Hematopoietic multipotent progenitor cell treated with erythropoietin and hydrocortisone succinate and interleukin-3 and kit ligand, for 8 days (in vitro differentiated cells): ENCODE results near the gene ACBD3.

Experiments
- DNase-seq: peaks from one replicate; pipeline ENCODE4 v3.0.0-alpha.2; 2015

ACBD3 gene

DNA sequence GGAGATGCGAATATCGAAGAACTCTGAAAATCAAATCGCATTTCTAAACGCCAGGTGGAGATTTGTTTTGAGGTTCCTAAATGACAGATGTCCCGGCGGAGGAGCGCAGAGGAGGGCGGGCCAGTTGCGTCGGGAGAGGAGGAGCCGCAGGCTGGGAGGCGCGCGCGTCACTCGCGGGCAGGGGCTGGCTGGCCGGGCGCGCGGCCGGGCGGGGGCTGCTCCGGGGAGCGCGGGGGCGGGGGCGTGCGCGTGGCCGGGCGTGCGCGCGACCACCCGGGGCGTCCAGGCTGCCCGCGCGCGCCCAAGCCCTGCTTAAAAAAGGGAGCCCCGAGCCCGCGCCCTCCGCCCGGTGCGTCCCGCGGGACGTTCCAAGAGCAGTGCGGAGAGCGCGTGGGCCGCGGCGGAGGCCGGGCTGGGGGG, 76.7 kb downstream of the ACBD3 start:
- DNase-seq, result peak; percentile 81

GRCh38 chr1:226108935-226109828, 77.4 kb downstream of the ACBD3 start:
- DNase-seq, result no peak

- DNase-seq, result no peak
Observed at GRCh38 chr1:226107471-226108460, 78.8 kb downstream of the ACBD3 start.

GRCh38 chr1:226104671-226105121, 81.8 kb downstream of the ACBD3 start:
- DNase-seq, result no peak

DNA sequence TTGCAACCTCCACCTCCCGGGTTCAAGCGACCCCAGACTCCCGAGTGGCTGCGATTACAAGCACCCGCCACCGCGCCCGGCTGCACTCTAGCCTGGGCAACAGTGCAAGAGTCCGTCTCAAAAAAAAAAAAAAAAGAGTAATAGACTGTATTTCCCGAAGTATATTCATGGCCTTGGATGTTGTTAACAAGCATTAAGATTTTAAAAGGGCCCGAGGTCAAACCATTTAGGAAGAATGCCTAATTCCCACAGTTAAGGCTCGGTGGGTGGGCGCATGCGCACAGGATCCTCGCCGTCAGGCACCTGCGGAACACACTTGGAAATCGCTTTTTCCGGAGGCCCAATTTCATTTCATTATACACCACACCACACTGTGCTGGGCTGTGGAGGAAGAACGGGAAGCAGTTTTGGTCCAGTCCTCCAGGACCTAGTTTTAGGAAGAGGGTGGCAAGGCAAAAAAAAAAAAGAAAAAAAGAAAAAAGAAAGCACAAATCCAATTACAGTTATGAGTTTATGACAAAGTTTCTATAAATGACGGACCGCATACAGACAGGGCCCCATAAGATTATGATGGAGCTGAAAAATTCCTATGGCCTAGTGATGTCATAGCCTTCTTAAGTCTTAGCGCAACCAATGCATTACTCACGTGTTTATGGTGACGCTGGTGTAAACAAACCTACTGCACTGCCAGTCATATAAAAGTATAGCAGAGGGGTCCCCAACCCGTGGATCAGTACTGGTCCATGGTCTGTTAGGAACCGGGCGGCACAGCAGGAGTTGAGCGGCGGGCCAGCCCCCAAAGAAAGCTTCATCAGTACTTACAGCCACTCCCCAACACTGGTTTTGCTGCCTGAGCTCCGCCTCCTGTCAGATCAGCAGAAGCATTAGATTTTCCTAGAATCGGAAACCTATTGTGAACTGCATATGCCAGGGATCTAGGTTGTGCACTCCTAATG, 85.8 kb downstream of the ACBD3 start:
- peak; percentile 47 for DNase-seq

DNA sequence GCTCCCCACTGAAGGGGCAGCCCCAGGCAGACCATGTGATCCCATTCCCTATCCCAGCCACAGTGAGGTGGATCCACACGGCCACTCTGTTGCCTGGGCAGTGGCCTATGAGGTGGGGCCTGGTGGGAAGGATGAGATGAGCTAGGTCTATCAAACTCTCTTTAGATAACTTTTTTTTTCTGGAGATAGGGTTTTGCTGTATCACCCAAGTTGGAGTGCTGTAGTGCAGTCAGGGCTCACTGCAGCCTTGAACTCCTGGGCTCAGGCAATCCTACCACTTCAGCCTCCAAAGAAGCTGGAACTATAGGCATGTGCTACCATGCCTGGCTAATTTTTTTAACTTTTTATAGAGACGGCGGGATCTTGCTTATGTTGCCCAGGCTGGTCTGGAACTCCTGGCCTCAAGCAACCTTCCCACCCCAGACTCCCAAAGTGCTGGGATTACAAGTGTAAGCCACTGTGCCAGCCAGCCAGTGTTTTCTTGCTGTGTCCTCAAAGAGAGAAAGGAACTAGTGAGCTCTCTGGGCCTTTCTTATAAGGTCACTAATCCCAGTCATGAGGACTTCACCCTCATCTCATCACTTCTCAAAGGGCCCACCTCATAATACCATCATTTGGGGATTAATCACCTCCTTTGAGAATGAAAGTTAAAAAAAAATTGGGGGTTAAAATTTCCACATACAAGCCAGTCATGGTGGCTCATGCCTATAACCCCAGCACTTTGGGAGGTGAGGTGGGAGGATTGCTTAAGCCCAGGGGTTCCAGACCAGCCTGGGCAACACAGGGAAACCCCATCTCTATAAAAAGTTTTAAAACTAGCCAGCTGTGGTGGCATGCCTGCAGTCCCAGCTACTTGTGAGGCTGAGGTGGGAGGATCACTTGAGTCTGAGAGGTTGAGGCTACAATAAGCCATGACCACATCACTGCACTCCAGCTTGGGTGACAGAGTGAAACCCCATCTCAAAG, 87.4 kb downstream of the ACBD3 start:
- no peak for DNase-seq

DNA sequence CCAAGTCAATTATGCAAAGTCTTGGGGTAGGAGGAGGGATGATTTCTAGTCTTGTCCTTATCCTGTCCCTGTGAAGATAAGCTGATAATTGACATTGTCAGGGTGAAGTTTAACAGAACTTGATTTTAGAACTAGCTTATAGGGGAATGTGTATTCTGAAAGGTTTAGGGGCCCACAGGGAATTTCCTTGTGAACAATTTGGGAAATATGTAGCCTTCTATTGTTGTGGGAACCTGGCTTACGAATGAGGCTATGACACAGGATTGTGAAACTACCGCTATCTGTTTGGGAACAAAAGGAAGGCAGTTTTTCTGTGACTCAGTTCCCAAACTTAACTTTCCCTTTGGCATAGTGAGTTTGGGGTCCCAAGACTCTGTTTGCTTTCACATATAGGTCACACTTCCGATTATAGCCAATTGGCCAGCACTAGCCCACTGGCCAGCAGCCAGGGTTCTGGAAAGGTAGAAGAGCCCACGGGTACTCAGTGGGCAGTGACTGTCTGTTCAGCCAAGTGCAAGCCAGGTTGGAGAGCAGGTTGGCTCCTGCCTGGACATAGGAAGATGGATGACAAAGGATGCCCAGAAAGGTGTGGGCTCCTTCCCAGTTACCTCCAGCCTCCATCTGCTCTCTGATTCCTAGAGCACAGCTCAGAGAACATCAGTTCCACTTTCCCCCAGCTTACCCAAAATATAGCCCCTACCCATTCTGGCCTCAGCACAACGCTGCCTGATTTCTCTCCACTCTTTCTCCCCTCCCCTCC, 88.5 kb downstream of the ACBD3 start:
- DNase-seq, result no peak

GRCh38 chr1:226095286-226095685, 91.3 kb downstream of the ACBD3 start:
- no peak for DNase-seq
